ENCODE results near the gene PLAAT4. TPM values are rescaled to one million over a fixed set of nuclear protein-coding genes. Genes with fewer than 3 reads are reported as not detected.

Gene PLAAT4
- total and polyA plus RNA-seq, 2 experiments from 2014 or later = 0.65 to 0.84 TPM

DNA sequence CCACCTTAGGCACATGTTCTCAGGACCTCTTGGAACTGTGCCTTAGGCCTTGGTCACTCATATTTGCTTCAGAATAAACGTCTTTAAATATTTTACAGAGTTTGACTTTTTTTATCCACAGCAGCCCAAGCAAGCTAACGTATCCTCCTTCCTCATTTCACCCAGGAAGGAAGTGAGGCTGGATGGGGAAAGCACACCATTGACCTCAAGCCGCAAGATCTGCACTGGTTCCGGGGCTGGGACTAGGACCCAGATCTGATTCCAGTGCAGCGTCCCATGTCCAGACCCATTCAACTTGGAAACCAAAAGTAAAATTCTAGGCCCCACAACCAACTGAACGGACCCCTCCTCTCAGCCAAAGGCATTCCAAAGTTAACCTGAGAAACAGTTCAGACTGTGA lies 33.1 kb upstream of the PLAAT4 start:
- no peaks in the 10 kb centered on the region for H3K9me3 ChIP-seq (ENCODE audit: low read depth)

GRCh38 chr11:63504054-63504453 lies 32.6 kb upstream of the PLAAT4 start:
- H3F3A ChIP-seq (ENCODE audit: insufficient read depth) = no peaks in the 10 kb centered on the region
- in situ Hi-C loops (cut with MboI) = no loop called here

More for the DNA sequence above, 33.1 kb upstream of the PLAAT4 start:
- TF ChIP-seq EZH2phosphoT487 (IDR thresholded peaks at IDR 0.05; ENCODE audit: insufficient read depth, low read depth) (no peak), EZH2 (IDR thresholded peaks at IDR 0.05; ENCODE audit: insufficient read depth, poor library complexity, severe bottlenecking) (no peak)
- Histone ChIP-seq H3K27me3 (replicated peaks; ENCODE audit: insufficient read depth) (no peaks in the 10 kb centered on the region), H3K4me1 (ENCODE audit: insufficient read depth) (no peaks in the 10 kb centered on the region), H3K79me2 (ENCODE audit: insufficient read depth) (no peaks in the 10 kb centered on the region), H3K27ac (no peak overlapping the region), H3F3A (ENCODE audit: insufficient read depth) (no peaks in the 10 kb centered on the region), H3K4me2 (ENCODE audit: unreplicated experiment) (no peak overlapping the region), H3K4me3 (no peak overlapping the region), H3K36me3 (ENCODE audit: low read depth) (no peaks in the 10 kb centered on the region), H2AFZ (no peak overlapping the region), H4K20me1 (ENCODE audit: insufficient read depth) (no peaks in the 10 kb centered on the region), H3K9ac (no peak overlapping the region), H3K9me2 (ENCODE audit: insufficient read depth) (no peaks in the 10 kb centered on the region)
- 48 to 54% methylated on average over 6 of the region's 6 CpGs for WGBS, 2 experiments (ENCODE audit: low coverage in 1 of 2, low lambda C conversion rate in 2 of 2, missing lambda C conversion rate in 2 of 2)
- in situ Hi-C loops (cut with MboI) = no loop called here
- no peak for DNase-seq

GRCh38 chr11:63504933-63505586 lies 31.5 kb upstream of the PLAAT4 start:
- Histone ChIP-seq H3K4me2 (ENCODE audit: unreplicated experiment) (no peak overlapping the region), H3K79me2 (ENCODE audit: insufficient read depth) (no peaks in the 10 kb centered on the region), H3K9me2 (ENCODE audit: insufficient read depth) (no peaks in the 10 kb centered on the region), H3F3A (ENCODE audit: insufficient read depth) (no peaks in the 10 kb centered on the region), H3K36me3 (ENCODE audit: low read depth) (no peaks in the 10 kb centered on the region), H3K27ac (no peak overlapping the region), H3K4me1 (ENCODE audit: insufficient read depth) (no peaks in the 10 kb centered on the region), H3K27me3 (replicated peaks; ENCODE audit: insufficient read depth) (no peaks in the 10 kb centered on the region), H3K9me3 (ENCODE audit: low read depth) (no peaks in the 10 kb centered on the region), H4K20me1 (ENCODE audit: insufficient read depth) (no peaks in the 10 kb centered on the region), H3K4me3 (no peak overlapping the region), H3K9ac (no peak overlapping the region), H2AFZ (no peak overlapping the region)
- 32 to 33% methylated on average over 4 of the region's 4 CpGs for WGBS, 2 experiments (ENCODE audit: low coverage in 1 of 2, low lambda C conversion rate in 2 of 2, missing lambda C conversion rate in 2 of 2)
- TF ChIP-seq EZH2 (IDR thresholded peaks at IDR 0.05; ENCODE audit: insufficient read depth, poor library complexity, severe bottlenecking) (no peak), EZH2phosphoT487 (IDR thresholded peaks at IDR 0.05; ENCODE audit: insufficient read depth, low read depth) (no peak)
- in situ Hi-C loops (cut with MboI) = no loop called here
- no peak for DNase-seq

More at GRCh38 chr11:63504054-63504453, 32.6 kb upstream of the PLAAT4 start:
- 50 to 71% methylated on average over 1 of the region's 1 CpG for WGBS, 2 experiments (ENCODE audit: low coverage in 1 of 2, low lambda C conversion rate in 2 of 2, missing lambda C conversion rate in 2 of 2)
- DNase-seq = no peak
- Histone ChIP-seq H3K36me3 (ENCODE audit: low read depth) (no peaks in the 10 kb centered on the region), H3K27ac (no peak overlapping the region), H3K4me3 (no peak overlapping the region), H3K27me3 (replicated peaks; ENCODE audit: insufficient read depth) (no peaks in the 10 kb centered on the region), H2AFZ (no peak overlapping the region), H3K79me2 (ENCODE audit: insufficient read depth) (no peaks in the 10 kb centered on the region), H3K9ac (no peak overlapping the region), H3K4me1 (ENCODE audit: insufficient read depth) (no peaks in the 10 kb centered on the region), H4K20me1 (ENCODE audit: insufficient read depth) (no peaks in the 10 kb centered on the region), H3K9me2 (ENCODE audit: insufficient read depth) (no peaks in the 10 kb centered on the region), H3K9me3 (ENCODE audit: low read depth) (no peaks in the 10 kb centered on the region), H3K4me2 (ENCODE audit: unreplicated experiment) (no peak overlapping the region)
- TF ChIP-seq EZH2phosphoT487 (IDR thresholded peaks at IDR 0.05; ENCODE audit: insufficient read depth, low read depth) (no peak), EZH2 (IDR thresholded peaks at IDR 0.05; ENCODE audit: insufficient read depth, poor library complexity, severe bottlenecking) (no peak)

DNA sequence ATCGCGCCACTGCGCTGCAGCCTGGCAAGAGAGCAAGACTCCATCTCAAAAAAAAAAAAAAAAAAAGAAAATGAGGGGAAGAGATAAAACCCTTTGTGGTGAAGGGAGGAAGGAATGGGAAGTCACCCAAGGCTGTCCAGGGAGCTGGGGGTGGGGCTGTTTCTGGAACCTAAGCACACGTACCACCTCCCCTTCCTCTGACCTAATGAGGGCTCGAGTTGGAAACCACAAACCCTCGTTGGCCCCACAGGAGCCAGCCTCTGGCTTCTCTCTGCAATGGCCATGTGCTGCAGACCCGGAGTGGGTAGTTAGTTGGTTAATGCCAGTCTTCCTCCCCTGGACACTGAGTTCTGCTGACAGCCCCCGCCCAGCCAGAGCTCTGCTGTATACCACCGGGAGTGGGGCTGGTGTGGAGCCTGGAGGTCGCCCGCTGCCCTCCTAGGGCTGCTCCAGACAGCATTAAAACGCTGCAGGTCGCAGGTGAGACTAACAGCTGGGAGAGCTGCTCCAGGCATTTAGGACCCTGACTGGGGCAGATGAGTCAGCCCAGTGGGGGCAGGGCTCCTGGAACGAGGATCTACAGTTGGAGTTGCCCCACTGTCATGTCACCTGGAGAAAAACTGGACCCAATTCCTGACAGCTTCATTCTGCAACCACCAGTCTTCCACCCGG lies 30.6 kb upstream of the PLAAT4 start, which contains the start of gene LGALS12:
Gene LGALS12, plus strand, starts transcription at position 228 of the 672 bp plus-strand sequence. Its CDS starts 375 bp downstream, at position 603.
- H4K20me1 ChIP-seq (ENCODE audit: insufficient read depth) = no peaks in the 10 kb centered on the region
- H3F3A ChIP-seq (ENCODE audit: insufficient read depth) = no peaks in the 10 kb centered on the region
- no peaks in the 10 kb centered on the region for H3K36me3 ChIP-seq (ENCODE audit: low read depth)
- 65% methylated on average over 12 to 15 of the region's 15 CpGs for WGBS, 2 experiments (ENCODE audit: low coverage in 1 of 2, low lambda C conversion rate in 2 of 2, missing lambda C conversion rate in 2 of 2)
- no peak within 1 kb of the TSS for H3K4me3 ChIP-seq
- no peaks in the 10 kb centered on the region for H3K9me3 ChIP-seq (ENCODE audit: low read depth)
- in situ Hi-C loops (cut with MboI) = no loop called here
- no peak within 1 kb of the TSS for H3K9ac ChIP-seq
- no peak within 1 kb of the TSS for H3K27ac ChIP-seq
- no peaks in the 10 kb centered on the region for H3K27me3 ChIP-seq (replicated peaks; ENCODE audit: insufficient read depth)
- DNase-seq = no peak
- TF ChIP-seq EZH2phosphoT487 (IDR thresholded peaks at IDR 0.05; ENCODE audit: insufficient read depth, low read depth) (no peak), EZH2 (IDR thresholded peaks at IDR 0.05; ENCODE audit: insufficient read depth, poor library complexity, severe bottlenecking) (no peak)
- H2AFZ ChIP-seq = no peak within 1 kb of the TSS
- H3K4me2 ChIP-seq (ENCODE audit: unreplicated experiment) = no peak within 1 kb of the TSS
- no peaks in the 10 kb centered on the region for H3K9me2 ChIP-seq (ENCODE audit: insufficient read depth)
- H3K4me1 ChIP-seq (ENCODE audit: insufficient read depth) = no peaks in the 10 kb centered on the region
- no peaks in the 10 kb centered on the region for H3K79me2 ChIP-seq (ENCODE audit: insufficient read depth)
